Measurements from ENCODE around the gene PDZD8. TPM values are rescaled to one million over a fixed set of nuclear protein-coding genes. Genes with fewer than 3 reads are reported as not detected.

PDZD8 gene
- polyA plus RNA-seq, 1 experiment = 33.2 TPM

- DNase-seq (ENCODE audit: low read depth, low spot score) = no peak
- Histone ChIP-seq H3K27me3 (ENCODE audit: control insufficient read depth, insufficient read depth, low read length) (peaks cover 5% of the 10 kb centered on the region), H3K9me3 (ENCODE audit: control insufficient read depth, insufficient read depth, low read length) (no peaks in the 10 kb centered on the region), H3K27ac (ENCODE audit: low read depth, low read length) (no peak overlapping the region), H3K4me3 (ENCODE audit: low read depth, low read length) (no peak overlapping the region)
- CTCF ChIA-PET = interaction anchor here (0.6 kb wide), 1 partner anchor 599 kb away, joined by 3 read pairs; no protein-coding TSS in a partner anchor
- no peak for TF ChIP-seq CTCF (IDR thresholded peaks at IDR 0.05; ENCODE audit: low read depth, low read length)
- POLR2A ChIA-PET = no interaction called here
Observed at GRCh38 chr10:117391436-117392205, 16.4 kb upstream of the PDZD8 start.

GRCh38 chr10:117390420-117390819 is 15.2 kb upstream of the PDZD8 start:
- ChIA-PET POLR2A (no interaction called here), CTCF (no interaction called here)
- no peak for DNase-seq (ENCODE audit: low read depth, low spot score)
- H3K9me3 ChIP-seq (ENCODE audit: control insufficient read depth, insufficient read depth, low read length) = no peaks in the 10 kb centered on the region
- H3K27ac ChIP-seq (ENCODE audit: low read depth, low read length) = no peak overlapping the region
- no peak overlapping the region for H3K4me3 ChIP-seq (ENCODE audit: low read depth, low read length)
- peaks cover 5% of the 10 kb centered on the region for H3K27me3 ChIP-seq (ENCODE audit: control insufficient read depth, insufficient read depth, low read length)
- no peak for TF ChIP-seq CTCF (IDR thresholded peaks at IDR 0.05; ENCODE audit: low read depth, low read length)

- H3K9me3 ChIP-seq (ENCODE audit: control insufficient read depth, insufficient read depth, low read length) = no peaks in the 10 kb centered on the region
- no peak for DNase-seq (ENCODE audit: low read depth, low spot score)
- no peak overlapping the region for H3K4me3 ChIP-seq (ENCODE audit: low read depth, low read length)
- TF ChIP-seq CTCF (IDR thresholded peaks at IDR 0.05; ENCODE audit: low read depth, low read length) = no peak
- H3K27ac ChIP-seq (ENCODE audit: low read depth, low read length) = no peak overlapping the region
- ChIA-PET CTCF (interaction anchor here (0.7 kb wide), 1 partner anchor 599 kb away, joined by 3 read pairs; no protein-coding TSS in a partner anchor), POLR2A (no interaction called here)
- peaks cover 3% of the 10 kb centered on the region for H3K27me3 ChIP-seq (ENCODE audit: control insufficient read depth, insufficient read depth, low read length)
Observed at GRCh38 chr10:117386805-117387204, 11.6 kb upstream of the PDZD8 start.

GRCh38 chr10:117382861-117383260 is 7.6 kb upstream of the PDZD8 start:
- TF ChIP-seq CTCF (IDR thresholded peaks at IDR 0.05; ENCODE audit: low read depth, low read length) = no peak
- no peaks in the 10 kb centered on the region for H3K9me3 ChIP-seq (ENCODE audit: control insufficient read depth, insufficient read depth, low read length)
- peaks cover 13% of the 10 kb centered on the region for H3K27me3 ChIP-seq (ENCODE audit: control insufficient read depth, insufficient read depth, low read length)
- no peak for DNase-seq (ENCODE audit: low read depth, low spot score)
- POLR2A ChIA-PET = no interaction called here
- no peak overlapping the region for H3K27ac ChIP-seq (ENCODE audit: low read depth, low read length)
- no peak overlapping the region for H3K4me3 ChIP-seq (ENCODE audit: low read depth, low read length)
- CTCF ChIA-PET = interaction anchor here (1.0 kb wide), 1 partner anchor 60 kb away, joined by 3 read pairs; no protein-coding TSS in a partner anchor
